ENCODE measurements around the gene THRB. TPM values are rescaled to one million over a fixed set of nuclear protein-coding genes. Genes with fewer than 3 reads are reported as not detected.
"Not testable (repeated sequence)": the region's sequence is repeated elsewhere in the genome, so short reads cannot be mapped to it uniquely, and the experiment has no call there.

The THRB gene
- total RNA-seq, 1 donor from 2014 or later, result 27.2 TPM

DNA sequence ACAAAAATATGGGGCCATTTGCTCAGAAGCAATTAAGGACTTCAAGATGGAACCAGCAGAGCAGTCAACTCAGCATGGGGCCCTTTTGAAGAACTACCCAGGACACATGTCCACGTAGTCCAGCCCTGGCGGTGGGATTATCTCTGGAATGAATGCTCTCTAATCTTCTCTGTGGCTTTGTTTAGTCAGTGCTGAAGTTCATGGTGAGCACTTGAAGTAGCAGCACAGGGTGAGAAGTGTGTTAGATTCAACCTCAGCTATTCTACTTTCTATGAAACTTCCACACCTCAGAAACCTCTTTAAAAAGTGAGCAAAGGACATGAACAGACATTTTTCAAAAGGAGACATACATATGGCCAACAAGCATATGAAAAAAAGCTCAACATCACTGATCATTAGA lies 74.4 kb downstream of the THRB start:
- intact Hi-C loops (cut with DNase I), result no loop called here
- DNase-seq (ENCODE audit: low spot score), result no peak

GRCh38 chr3:24419067-24419791 lies 75.4 kb downstream of the THRB start:
- intact Hi-C loops (cut with DNase I), result no loop called here
- DNase-seq (ENCODE audit: low spot score), result no peak

GRCh38 chr3:24417730-24418129 lies 76.9 kb downstream of the THRB start:
- intact Hi-C loops (cut with DNase I), result no loop called here

GRCh38 chr3:24416224-24416623 lies 78.4 kb downstream of the THRB start:
- DNase-seq (ENCODE audit: low spot score), result no peak
- intact Hi-C loops (cut with DNase I), result no loop called here

More at GRCh38 chr3:24417730-24418129, 76.9 kb downstream of the THRB start:
- no peak for DNase-seq (ENCODE audit: low spot score)

GRCh38 chr3:24415824-24416223 lies 78.8 kb downstream of the THRB start:
- no peak for DNase-seq (ENCODE audit: low spot score)
- intact Hi-C loops (cut with DNase I), result no loop called here

- intact Hi-C loops (cut with DNase I); DNase-seq (ENCODE audit: low spot score): not testable (repeated sequence)
These were observed 81.0 kb downstream of the THRB start for GRCh38 chr3:24413662-24414061.

DNA sequence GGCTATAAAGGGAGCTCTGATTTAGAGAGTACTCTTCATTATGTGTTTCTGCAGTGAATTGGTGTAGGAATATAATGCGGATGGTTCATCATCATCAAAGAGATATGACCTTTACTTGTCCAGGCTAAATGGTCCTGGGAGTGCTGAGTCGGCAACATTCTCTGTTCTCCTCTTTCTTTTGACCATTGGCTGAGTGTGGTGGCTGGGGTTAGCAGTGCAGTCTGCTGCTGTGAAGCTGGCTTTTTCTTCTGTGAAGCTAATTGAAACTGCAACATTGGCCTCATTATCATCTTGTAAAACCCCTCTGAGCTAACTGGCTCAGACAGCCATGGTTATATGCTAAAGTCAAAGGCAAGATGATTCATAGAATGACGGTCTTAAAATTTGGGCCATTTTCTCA lies 83.8 kb downstream of the THRB start:
- DNase-seq (ENCODE audit: low spot score), result no peak
- intact Hi-C loops (cut with DNase I), result no loop called here

GRCh38 chr3:24407980-24408680 lies 86.5 kb downstream of the THRB start:
- intact Hi-C loops (cut with DNase I), result no loop called here

GRCh38 chr3:24406900-24407299 lies 87.8 kb downstream of the THRB start:
- intact Hi-C loops (cut with DNase I), result no loop called here
- DNase-seq (ENCODE audit: low spot score), result no peak

More at GRCh38 chr3:24407980-24408680, 86.5 kb downstream of the THRB start:
- DNase-seq (ENCODE audit: low spot score), result no peak

DNA sequence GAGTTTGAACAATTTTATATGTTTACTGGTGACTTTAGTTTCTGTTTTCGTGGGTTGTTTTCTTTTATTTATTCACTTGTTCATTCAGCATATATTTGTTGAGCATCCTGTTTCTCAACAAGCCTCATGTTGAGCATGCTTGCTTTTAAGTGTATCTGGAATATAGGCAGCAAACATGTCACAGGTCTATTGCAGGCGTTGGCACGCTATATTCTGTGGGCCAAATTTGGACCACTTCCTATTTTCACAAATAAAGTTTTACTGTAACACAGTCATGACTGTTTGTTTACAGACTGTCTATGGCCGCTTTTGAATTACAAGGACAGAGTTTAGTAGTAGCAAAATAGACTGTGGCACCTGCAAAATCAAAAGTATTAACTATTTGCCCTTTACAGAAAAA lies 89.6 kb downstream of the THRB start:
- intact Hi-C loops (cut with DNase I), result no loop called here
- no peak for DNase-seq (ENCODE audit: low spot score)

DNA sequence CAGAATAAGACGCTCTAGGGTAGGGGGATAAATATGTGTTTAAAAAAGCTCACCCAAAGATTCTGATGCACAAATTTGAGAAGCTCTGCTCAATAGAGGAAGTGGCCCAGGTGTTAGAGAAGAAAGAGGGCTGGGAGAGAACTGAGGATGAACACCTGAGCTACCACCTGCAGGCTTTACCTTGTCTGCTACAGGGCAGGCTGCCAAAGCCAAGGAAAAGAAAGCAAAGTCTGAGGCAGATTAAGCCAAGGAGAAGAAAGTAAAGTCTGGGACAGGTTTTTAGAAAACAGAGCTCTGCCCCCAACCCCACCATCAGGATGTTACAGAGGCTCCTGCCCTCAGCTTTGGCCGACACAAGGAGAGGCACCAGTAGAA lies 92.9 kb downstream of the THRB start:
- no peak for DNase-seq (ENCODE audit: low spot score)
- intact Hi-C loops (cut with DNase I), result no loop called here

DNA sequence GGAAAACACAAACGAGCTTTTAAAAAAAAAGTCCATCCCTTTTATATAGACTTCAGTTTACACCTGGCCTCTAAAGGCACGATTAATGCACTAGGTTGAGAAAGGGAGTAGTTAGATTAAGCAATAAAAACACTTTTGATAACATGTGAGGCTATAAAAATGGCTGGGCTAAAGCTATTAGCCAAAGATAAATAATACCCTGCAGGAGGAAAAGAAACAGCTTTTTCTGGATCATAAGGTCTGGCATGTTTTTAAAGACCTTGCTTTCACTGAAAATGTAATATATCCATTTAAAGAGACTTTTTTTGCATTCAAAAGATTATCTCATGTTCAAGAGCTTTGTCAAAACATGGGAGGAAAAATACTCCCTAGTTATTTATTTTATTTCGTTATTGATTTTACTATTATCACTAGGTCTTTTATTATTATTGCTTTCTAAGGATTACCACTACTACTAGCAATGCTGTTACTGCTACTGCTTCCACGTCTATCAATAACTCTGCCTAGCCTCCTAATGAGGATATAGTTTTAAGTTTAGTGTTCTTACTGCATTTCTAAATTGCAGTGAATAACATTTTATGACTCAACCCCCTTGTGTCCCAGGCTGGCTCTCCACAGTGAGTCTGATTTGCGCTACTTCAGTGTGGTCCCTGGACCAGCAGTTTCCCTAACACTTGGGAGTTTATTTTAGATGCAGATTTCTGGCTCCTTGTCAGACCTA lies 93.4 kb downstream of the THRB start:
- intact Hi-C loops (cut with DNase I), result no loop called here
- DNase-seq (ENCODE audit: low spot score), result no peak

- no peak for DNase-seq (ENCODE audit: low spot score)
- intact Hi-C loops (cut with DNase I), result no loop called here
These were observed 94.2 kb downstream of the THRB start for GRCh38 chr3:24400450-24400849.

DNA sequence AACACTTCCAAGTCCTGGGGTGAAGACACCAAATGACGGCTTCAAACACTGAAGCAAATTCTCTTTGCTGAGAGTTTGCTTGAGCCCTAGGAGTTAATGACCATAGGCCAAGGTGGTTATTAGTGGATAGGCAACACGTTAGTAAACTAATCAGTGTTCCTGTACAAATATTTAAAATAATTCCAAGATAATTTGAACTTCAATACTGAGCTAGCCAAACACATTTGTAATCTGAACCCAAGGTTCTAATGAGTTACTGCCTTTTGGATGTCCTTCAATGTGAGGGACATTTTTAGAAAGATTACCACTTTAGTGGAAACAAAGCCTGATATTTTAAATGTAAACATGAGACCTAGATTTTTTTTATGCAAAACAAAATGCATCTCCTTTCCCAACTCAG lies 94.6 kb downstream of the THRB start:
- intact Hi-C loops (cut with DNase I), result no loop called here

GRCh38 chr3:24399614-24400013 lies 95.0 kb downstream of the THRB start:
- no peak for DNase-seq (ENCODE audit: low spot score)
- intact Hi-C loops (cut with DNase I), result no loop called here

More for the DNA sequence above, 94.6 kb downstream of the THRB start:
- DNase-seq (ENCODE audit: low spot score), result no peak

GRCh38 chr3:24398712-24399111 lies 95.9 kb downstream of the THRB start:
- DNase-seq (ENCODE audit: low spot score); intact Hi-C loops (cut with DNase I): not testable (repeated sequence)

- intact Hi-C loops (cut with DNase I), result no loop called here
- no peak for DNase-seq (ENCODE audit: low spot score)
These were observed 98.3 kb downstream of the THRB start for GRCh38 chr3:24396338-24396737.

DNA sequence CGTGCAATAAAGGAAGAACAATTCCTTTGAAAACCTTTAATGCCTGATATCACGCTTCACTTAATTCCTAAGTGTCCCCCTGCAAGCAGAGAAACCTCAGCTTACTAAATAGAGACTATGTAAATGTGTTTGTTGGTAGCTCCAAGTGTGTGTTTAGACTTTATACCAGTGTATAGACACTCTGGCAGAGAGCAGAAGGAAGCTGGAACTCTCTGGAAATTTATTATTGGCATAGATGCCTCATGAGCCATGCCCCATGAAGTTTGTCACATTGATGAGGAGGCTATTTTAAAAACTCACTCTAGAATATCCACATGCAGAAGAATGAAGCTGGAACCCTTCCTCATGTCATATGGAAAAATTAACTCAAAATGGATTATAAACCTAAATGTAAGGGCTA lies 99.9 kb downstream of the THRB start:
- no peak for DNase-seq (ENCODE audit: low spot score)
- intact Hi-C loops (cut with DNase I), result no loop called here

DNA sequence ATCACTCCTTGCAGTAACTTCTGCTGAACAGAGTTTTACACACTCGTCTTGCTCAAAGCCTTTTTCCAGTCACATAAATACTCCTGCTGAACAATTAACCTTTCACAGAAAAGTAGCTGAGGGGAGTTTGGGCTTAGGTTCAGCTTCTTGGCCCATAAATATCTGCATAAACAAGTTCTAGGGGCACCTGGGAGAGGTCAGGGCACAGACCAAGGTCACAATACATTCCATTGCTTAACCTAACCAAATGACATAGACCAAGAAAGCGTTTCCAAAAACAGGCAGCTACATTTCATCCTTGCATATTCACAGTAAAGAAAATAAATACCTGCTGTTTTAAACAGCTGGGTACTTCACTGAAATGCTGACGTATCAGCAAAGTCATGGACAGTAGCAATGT lies 101.3 kb downstream of the THRB start:
- intact Hi-C loops (cut with DNase I), result no loop called here
- no peak for DNase-seq (ENCODE audit: low spot score)
